ENCODE measurements around the gene PSMD4. TPM values are rescaled to one million over a fixed set of nuclear protein-coding genes. Genes with fewer than 3 reads are reported as not detected.

The PSMD4 gene
- total RNA-seq, 4 donors from 2014 or later: 263 to 439 (median 340) TPM

GRCh38 chr1:151265446-151266236 is 11.1 kb downstream of the PSMD4 start:
- Histone ChIP-seq H3K27me3 (no peaks in the 10 kb centered on the region), H3K9me3 (no peaks in the 10 kb centered on the region), H3K36me3 (peaks cover 0 to 87% of the 10 kb centered on the region in 2 donors), H3K27ac (no peak overlapping the region), H3K4me3 (no peak overlapping the region), H3K4me1 (peaks cover 0 to 2% of the 10 kb centered on the region in 2 donors)
- in situ Hi-C loops (cut with MboI; ENCODE audit: low sequenced_read_pairs in 4 of 4) (no loop called here), intact Hi-C loops (cut with DNase I; ENCODE audit: low total_unique reads) (no loop called here)
- TF ChIP-seq POLR2A (IDR thresholded peaks at IDR 0.05) (no peak), CTCF (IDR thresholded peaks at IDR 0.05 in 4 of 5, conservative IDR thresholded peaks at IDR 0.05 in 1 of 5) (no peak)
- DNase-seq (no peak), ATAC-seq (no peak)

DNA sequence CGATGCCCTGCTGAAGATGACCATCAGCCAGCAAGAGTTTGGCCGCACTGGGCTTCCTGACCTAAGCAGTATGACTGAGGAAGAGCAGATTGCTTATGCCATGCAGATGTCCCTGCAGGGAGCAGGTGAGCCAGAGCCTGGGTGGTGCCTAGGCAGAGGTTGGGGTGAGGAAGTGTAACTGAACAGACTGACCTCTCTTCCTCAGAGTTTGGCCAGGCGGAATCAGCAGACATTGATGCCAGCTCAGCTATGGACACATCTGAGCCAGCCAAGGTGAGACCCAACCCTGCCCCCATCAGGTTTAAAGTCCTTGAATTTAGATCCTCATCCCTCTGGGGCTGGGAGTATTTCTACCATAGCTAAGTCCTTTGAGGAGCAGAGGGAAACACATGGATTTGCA is 11.8 kb downstream of the PSMD4 start:
- TF ChIP-seq CTCF (IDR thresholded peaks at IDR 0.05 in 4 of 5, conservative IDR thresholded peaks at IDR 0.05 in 1 of 5) (no peak), POLR2A (IDR thresholded peaks at IDR 0.05) (no peak)
- H3K4me3 ChIP-seq: no peak overlapping the region
- H3K36me3 ChIP-seq: peaks cover 0 to 91% of the 10 kb centered on the region in 2 donors
- H3K27ac ChIP-seq: no peak overlapping the region
- H3K27me3 ChIP-seq: no peaks in the 10 kb centered on the region
- in situ Hi-C loops (cut with MboI; ENCODE audit: low sequenced_read_pairs in 4 of 4): no loop called here
- intact Hi-C loops (cut with DNase I; ENCODE audit: low total_unique reads): no loop called here
- H3K4me1 ChIP-seq: no peaks in the 10 kb centered on the region
- no peak for ATAC-seq
- DNase-seq: no peak
- no peaks in the 10 kb centered on the region for H3K9me3 ChIP-seq

DNA sequence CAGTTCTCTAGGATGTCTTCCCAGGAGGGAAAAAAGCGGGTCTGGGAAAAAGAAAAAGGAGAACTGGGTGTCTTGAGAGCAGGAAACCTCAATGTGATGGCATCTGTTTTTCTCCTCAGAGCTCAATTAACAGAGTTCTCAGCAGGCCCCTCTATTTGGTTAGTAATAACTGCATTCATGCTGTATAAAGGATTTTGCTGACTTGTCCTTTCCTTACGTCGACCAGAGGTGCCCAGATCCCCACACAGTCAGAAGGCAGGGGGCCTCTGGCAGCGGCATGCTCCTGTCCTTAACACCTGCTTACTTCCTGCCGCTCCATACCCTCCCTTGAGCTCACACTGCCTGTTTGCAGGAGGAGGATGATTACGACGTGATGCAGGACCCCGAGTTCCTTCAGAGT is 12.3 kb downstream of the PSMD4 start:
- Histone ChIP-seq H3K9me3 (no peaks in the 10 kb centered on the region), H3K27ac (no peak overlapping the region), H3K36me3 (peaks cover 0 to 94% of the 10 kb centered on the region in 2 donors), H3K4me1 (no peaks in the 10 kb centered on the region), H3K27me3 (no peaks in the 10 kb centered on the region), H3K4me3 (no peak overlapping the region)
- DNase-seq (no peak), ATAC-seq (no peak)
- TF ChIP-seq CTCF (IDR thresholded peaks at IDR 0.05 in 4 of 5, conservative IDR thresholded peaks at IDR 0.05 in 1 of 5): no peak
- no peak for TF ChIP-seq POLR2A (IDR thresholded peaks at IDR 0.05)
- in situ Hi-C loops (cut with MboI; ENCODE audit: low sequenced_read_pairs in 4 of 4) (no loop called here), intact Hi-C loops (cut with DNase I; ENCODE audit: low total_unique reads) (no loop called here)

GRCh38 chr1:151267760-151268159 is 13.2 kb downstream of the PSMD4 start:
- in situ Hi-C loops (cut with MboI; ENCODE audit: low sequenced_read_pairs in 4 of 4): no loop called here
- H3K27ac ChIP-seq: no peak overlapping the region
- TF ChIP-seq POLR2A (IDR thresholded peaks at IDR 0.05) (no peak), CTCF (IDR thresholded peaks at IDR 0.05 in 4 of 5, conservative IDR thresholded peaks at IDR 0.05 in 1 of 5) (no peak)
- H3K4me3 ChIP-seq: no peak overlapping the region
- DNase-seq (no peak), ATAC-seq (no peak)
- no peaks in the 10 kb centered on the region for H3K4me1 ChIP-seq
- peaks cover 0 to 90% of the 10 kb centered on the region in 2 donors for H3K36me3 ChIP-seq
- H3K27me3 ChIP-seq: no peaks in the 10 kb centered on the region
- intact Hi-C loops (cut with DNase I; ENCODE audit: low total_unique reads): no loop called here
- no peaks in the 10 kb centered on the region for H3K9me3 ChIP-seq
